A204.1 (cell line): Measurements from ENCODE around the gene GABRR3.

Experiments used
- FAIRE-seq: peaks from 2 replicates; lab custom pipeline; 2012; peaks lifted over from hg19 to GRCh38; lab: Jason Lieb, UNC

GABRR3 gene

DNA sequence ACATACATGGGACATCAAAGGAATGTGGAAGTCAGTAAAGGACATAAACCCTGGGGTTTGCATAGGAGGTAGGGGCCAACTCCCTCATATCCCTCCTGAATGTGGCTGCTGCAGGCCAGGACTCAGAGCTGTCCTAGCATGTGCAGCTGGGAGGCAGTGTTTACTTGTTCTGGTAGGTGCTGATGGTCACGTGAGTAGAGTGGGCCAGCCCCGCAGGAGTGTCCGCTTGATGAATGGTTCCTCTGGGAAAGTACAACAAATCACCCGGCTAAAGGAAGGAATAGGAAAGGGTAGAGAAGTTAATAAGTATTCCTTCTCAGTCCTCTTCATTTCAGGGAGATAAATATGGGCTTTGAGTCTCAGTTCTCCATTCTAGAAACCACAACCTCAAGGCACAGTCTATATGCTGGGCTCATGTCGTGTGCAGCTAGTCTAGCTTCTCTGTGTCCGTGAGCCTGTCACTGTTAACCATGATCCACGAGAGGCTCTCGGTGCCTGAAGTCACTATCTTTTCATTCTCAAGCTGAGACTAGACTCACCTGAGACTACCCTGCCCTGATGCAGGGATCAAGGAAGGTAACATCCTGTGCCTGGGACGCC lies 80.8 kb downstream of the GABRR3 start:
- FAIRE-seq, result no peak

DNA sequence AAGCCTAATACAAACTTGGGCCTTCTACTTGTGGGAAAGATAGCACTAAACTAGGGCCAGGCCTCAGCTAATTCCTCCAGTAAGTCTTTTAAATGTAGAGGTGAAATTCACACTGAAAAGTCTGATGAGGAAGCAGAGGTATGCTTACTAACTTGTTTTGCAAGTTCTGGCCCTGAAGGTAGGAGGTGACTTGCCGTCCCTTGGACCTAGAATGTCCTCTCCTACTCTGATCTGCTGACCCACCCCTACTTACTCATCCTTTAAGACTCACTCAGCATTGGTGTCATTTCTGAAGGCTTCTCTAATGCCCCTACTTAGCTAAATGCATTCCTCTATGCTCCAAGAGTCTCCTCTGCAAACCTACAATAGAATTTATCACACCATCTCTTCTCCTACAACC lies 82.2 kb downstream of the GABRR3 start:
- no peak for FAIRE-seq

DNA sequence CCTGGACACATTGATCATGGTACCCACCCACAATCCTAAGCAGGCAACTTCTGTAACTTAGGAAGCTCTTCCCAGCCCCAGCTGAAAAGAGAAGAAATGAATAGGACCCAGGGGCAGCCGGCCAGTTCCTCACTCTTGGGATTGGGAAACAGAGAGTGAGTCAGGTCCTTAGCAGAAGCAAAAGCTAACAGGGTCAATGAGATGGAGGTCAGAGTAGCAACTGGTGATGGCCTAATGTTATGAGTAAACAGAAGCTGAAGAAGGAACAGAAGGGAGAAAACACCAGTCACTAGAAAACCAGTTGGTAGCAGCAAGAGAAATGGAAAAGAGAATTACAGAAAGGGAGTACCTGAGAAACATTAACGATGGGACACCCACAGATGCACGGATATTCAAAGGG lies 82.8 kb downstream of the GABRR3 start:
- no peak for FAIRE-seq

DNA sequence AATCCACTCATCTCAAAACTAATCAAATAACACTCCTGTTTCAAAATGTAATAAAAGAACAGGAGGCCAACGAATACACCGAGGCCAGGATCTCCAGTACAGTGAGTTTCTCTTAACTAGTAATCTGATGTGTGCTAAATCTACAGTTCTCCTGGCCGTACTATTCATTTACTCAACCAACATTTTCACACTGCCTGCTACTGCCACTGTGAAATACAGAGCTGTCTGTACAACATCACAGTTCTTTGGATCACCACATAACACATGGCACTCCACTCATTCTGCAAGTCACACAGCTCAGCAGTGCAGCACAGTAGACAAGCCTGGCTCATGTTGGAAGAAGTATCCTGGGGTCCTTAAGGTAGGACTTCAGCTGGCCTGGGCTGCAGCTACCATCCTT lies 84.8 kb downstream of the GABRR3 start:
- FAIRE-seq, result no peak

DNA sequence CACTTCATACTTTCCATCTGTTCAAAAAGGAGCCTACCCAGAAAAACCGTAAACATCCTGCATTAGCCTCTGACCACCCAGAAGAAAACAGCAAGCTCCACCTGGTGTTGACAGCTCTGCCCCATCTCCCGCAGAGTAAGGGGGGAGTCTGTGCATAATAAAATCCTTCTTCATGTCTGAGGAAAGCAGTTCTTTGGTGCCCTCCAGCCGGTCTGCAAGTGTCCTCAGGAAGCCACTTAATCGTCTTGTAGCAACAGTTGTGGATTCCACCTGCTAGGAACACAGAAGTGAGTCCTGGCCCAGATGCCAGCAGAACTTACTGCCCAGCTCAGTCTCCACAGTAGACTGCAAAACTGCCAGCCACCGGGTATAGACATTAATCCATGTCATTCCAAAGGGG lies 85.4 kb downstream of the GABRR3 start:
- FAIRE-seq, result no peak

DNA sequence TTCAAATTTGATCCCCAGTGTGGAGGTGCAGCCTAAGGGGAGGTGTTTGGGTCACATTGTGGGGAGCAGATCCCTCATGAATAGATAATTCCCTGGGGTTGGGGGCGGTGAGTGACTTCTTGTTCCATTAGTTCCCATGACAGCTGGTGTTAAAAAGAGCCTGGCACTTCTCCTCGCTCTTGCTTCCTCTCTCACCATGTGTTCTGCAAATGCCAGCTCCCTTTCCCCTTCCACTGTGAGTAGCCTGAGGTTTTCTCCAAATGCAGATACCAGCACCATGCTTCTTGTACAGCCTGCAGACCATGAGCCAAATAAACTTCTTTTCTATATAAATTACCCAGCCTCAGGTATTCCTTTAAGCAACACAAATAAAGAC lies 86.0 kb downstream of the GABRR3 start:
- FAIRE-seq, result no peak

DNA sequence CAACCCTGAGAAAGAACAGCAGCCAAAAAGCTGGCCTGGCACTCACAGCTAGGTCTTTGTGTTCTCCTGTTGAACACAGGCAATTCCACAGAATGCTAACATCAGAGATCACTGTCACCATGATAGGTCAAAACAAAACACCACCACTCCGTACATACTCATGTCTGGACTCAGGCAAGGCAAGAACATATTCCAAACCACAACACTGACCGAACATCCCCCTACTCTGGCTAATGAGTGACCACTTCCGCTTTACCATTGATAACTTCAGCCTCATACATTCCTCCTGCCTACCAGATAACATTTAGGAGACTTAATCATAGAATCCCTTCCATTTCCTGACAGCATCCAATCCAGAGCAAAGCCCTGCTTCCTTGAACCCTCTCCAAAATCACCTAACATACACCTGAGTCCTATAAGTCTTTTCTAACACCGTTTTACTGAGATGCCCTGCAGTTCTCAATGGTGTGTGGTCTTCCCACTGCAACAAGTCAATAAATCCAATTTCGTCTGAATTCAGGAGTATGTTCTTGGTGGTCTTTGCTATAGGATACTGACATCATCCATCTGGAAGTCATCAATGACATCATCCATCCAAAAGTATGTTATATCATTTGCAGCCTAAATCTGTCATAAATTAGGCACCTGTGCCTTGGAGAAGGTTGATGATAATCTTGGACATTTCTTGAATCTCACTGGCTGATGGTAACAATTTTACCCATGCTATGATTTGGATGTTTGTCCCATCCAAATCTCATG lies 86.6 kb downstream of the GABRR3 start:
- no peak for FAIRE-seq

DNA sequence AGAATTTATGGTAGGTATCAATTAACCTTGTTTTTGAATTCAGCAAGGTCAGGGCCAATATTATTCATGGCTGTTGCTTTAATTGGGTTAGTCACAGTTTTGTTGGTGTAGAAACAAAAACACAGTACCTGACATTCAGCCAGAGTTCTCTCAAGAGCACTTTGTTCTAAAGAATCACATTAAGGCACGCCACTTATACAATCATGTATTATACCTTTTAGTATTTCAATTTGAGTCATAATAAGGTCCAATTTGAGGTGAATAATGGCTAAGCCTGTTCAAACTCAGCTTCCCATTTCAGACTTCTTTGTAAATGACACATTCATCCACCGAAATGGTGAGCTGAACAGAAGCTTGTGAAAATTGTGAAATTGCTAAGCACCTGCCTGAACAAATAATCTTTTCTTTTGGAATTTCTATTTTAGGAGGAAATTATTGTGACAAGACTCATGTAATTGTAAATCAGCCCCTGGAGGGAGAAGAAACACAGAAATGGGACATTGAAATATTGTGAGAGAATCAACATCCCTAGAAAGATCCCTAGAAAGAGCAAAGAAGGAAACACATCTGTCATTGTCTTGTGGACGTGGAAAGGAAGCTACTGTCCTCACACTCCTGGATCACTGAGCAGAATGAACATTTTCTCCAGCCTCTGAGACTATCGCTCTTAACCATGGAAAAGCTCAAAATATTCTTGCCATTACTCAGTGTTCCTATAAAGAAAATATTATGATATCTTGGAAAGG lies 92.1 kb downstream of the GABRR3 start:
- FAIRE-seq, result no peak

DNA sequence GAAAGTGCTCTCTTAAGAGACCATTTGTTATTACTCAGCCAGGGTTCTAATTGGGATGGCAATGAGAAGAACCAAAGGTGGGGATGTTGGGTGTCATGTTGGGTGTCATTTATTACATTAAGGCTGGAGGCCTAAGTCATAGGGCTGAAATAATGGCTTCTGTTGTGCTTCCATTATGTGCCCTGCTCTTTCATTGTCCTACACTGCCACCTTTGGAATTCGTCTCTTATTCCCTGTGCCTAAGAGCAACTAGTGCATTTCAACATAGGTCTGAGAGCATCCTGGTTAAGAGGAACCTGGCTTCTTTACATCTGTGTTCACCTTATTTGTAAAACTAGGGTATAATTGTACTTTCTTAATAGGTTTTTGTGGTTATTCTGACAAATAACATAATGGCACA lies 95.1 kb downstream of the GABRR3 start:
- FAIRE-seq, result no peak

DNA sequence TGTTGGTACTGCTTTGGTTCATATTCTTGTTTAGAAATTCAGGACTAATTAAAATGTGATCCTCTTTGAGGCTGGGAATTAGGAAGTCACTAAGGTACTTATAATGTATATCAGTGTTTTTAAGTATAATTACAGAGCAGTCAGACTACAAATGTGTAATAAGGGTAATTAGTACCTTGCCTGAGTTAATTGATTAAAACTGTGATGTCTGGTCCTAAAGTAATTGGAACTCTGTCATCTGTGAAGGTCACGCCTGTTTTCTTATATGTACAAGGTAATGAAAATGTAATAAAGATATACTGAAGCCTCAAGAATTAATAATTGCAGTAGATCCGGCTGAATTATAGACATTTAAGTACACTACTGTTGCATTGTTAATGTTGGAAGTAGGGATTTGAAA lies 95.7 kb downstream of the GABRR3 start:
- FAIRE-seq, result no peak

DNA sequence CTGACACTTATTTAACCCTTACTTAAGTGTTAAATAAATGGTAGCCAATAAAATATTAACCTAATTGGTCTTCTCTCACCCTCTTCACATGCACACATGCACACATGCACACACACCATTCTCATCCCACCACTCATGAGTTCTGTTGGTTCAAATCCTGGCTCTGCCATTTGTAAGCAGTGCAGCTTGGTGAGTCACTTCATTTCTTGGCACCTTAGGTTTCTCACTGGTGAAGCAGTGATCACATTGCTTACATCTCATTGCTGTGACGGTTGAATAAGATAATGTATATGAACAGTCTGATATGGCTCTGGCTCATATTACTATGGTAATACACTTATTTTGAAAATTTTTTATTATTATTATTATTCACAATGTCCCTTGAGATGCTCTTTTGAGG lies 96.7 kb downstream of the GABRR3 start:
- FAIRE-seq, result no peak

DNA sequence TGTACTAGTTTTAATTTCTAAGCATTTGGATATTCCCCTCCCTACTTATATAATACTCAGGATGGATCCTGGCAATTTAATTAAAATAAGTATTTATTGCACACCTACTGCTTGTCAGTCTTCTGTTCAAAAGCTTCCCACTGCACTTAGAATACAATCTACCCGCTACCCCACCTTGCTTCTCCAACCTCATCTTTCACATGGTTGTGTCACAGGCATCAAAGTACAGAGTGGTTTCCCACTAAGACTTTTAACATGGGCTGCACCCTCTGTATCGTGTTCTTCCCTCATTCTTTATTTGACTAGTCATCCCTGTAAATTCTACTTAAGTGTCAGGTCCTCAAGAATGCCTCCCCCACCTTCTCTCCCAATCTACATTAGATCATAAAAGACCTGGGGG lies 97.9 kb downstream of the GABRR3 start:
- FAIRE-seq, result no peak

DNA sequence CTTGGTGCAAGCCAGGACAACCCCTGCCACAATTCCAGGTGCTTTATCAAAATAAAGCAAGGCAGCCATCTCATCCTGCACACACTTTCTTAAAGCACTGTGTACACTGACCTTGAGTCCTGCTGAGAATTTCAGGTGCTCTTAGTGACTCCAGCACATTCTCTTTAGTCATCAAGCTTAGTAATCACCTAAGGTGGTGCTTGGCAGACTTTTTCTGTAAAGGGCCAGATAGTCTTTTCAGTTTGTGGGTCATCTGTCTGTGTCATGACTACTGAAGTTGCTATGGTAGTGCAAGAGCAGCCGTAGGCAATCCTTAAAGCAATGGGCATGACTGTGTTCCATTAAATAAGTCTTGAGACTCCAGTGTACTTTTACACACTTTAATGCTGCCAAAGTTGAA lies 99.3 kb downstream of the GABRR3 start:
- FAIRE-seq, result no peak
